B cell (primary cell): ENCODE results near the gene PCDHGB4. TPM values are rescaled to one million over a fixed set of nuclear protein-coding genes. Genes with fewer than 3 reads are reported as not detected.
"Not testable (repeated sequence)": the region's sequence is repeated elsewhere in the genome, so short reads cannot be mapped to it uniquely, and the experiment has no call there.

Source experiments
- ATAC-seq: fragments of 200-7000 bp; cut with Tn5 transposase; one replicate; pipeline ENCODE4 v1.10.0; 2021; ENCODE audit warnings: low read depth, mild to moderate bottlenecking, moderate number of reproducible peaks, moderate library complexity
- CTCF ChIA-PET: fragments of 350-600 bp; sonication (Branson Sonifier 250); formaldehyde crosslinking; loops from one replicate; lab custom pipeline; 2021; ENCODE audit warnings: antibody characterized with exemption, inconsistent platforms; lab: Charles Lee
- POLR2A ChIA-PET: fragments of 350-600 bp; sonication (Branson Sonifier 250); formaldehyde crosslinking; loops from one replicate; lab custom pipeline; 2021; ENCODE audit warnings: antibody characterized with exemption; lab: Charles Lee
- DNase-seq: peaks from one replicate; pipeline ENCODE4 v3.0.0; 2013
- H2AFZ ChIP-seq: 2 replicates; pipeline ENCODE4 v1.6.1; 2012; ENCODE audit warnings: mild to moderate bottlenecking, low read depth, low read length; ENCODE audit not compliant: insufficient read depth, poor library complexity, severe bottlenecking
- H3K27ac ChIP-seq, 2 donors: 1 replicate in 1 of 2; 2 replicates in 1 of 2; pipeline ENCODE4 v1.5.1; 2012 to 2013; ENCODE audit warnings: low read length in 2 of 2, mild to moderate bottlenecking in 2 of 2, moderate library complexity in 1 of 2
- H3K27me3 ChIP-seq, 4 experiments: fragments of 200-600 bp in 1 of 4; sonication (generic) in 1 of 4; replicated peaks in 1 of 4; 1 replicate in 2 of 4; 2 replicates in 2 of 4; pipeline versions ENCODE4 v1.6.1 to v1.7.0; 2013 to 2016; ENCODE audit warnings: low read length in 3 of 4, mild to moderate bottlenecking in 2 of 4, mixed read lengths in 1 of 4, moderate library complexity in 1 of 4; ENCODE audit not compliant: insufficient read depth in 4 of 4, control insufficient read depth in 3 of 4; ENCODE audit errors: control extremely low read depth in 1 of 4
- H3K36me3 ChIP-seq, 2 experiments: replicated peaks in 1 of 2; 1 replicate in 1 of 2; 2 replicates in 1 of 2; pipeline versions ENCODE4 v1.6.1 to v1.7.1; 2013; ENCODE audit warnings: low read length in 1 of 2; ENCODE audit not compliant: insufficient read depth in 2 of 2, control insufficient read depth in 1 of 2; ENCODE audit errors: control extremely low read depth in 1 of 2, extremely low read depth in 1 of 2
- H3K4me1 ChIP-seq, 2 donors: fragments of 200-600 bp in 1 of 2; sonication (generic) in 1 of 2; 1 replicate in 1 of 2; 2 replicates in 1 of 2; pipeline versions ENCODE4 v1.5.1 to v1.6.1; 2013 to 2017; ENCODE audit warnings: low read length in 2 of 2; ENCODE audit not compliant: control insufficient read depth in 2 of 2, insufficient read depth in 2 of 2
- H3K4me2 ChIP-seq: replicated peaks from 2 replicates; pipeline ENCODE3; 2012; ENCODE audit warnings: mild to moderate bottlenecking, low read depth, low read length; ENCODE audit not compliant: poor library complexity, severe bottlenecking
- H3K4me3 ChIP-seq, 5 experiments: fragments of 200-600 bp in 1 of 5; sonication (generic) in 1 of 5; 1 replicate in 3 of 5; 2 replicates in 2 of 5; pipeline versions ENCODE4 v1.5.1 to v1.7.0; 2011 to 2016; ENCODE audit warnings: low read length in 4 of 5, mild to moderate bottlenecking in 4 of 5, low read depth in 2 of 5, control low read depth in 1 of 5, moderate library complexity in 1 of 5; ENCODE audit not compliant: insufficient read depth in 1 of 5; ENCODE audit errors: control extremely low read depth in 1 of 5, extremely low read depth in 1 of 5
- H3K79me2 ChIP-seq: fragments of 200-600 bp; sonication (generic); one replicate; pipeline ENCODE4 v1.6.0; 2016; ENCODE audit warnings: low read length; ENCODE audit not compliant: control insufficient read depth, insufficient read depth
- H3K9ac ChIP-seq: fragments of 200-600 bp; sonication (generic); 2 replicates; pipeline ENCODE4 v1.6.1; 2017; ENCODE audit warnings: mild to moderate bottlenecking, low read length, moderate library complexity
- H3K9me3 ChIP-seq, 3 donors: one replicate each; pipeline versions ENCODE4 v1.6.1 to v1.7.1; 2013; ENCODE audit warnings: low read length in 2 of 3; ENCODE audit not compliant: control insufficient read depth in 2 of 3, insufficient read depth in 1 of 3; ENCODE audit errors: control extremely low read depth in 1 of 3
- H4K20me1 ChIP-seq: 2 replicates; pipeline ENCODE4 v1.6.0; 2012; ENCODE audit warnings: mild to moderate bottlenecking, low read length; ENCODE audit not compliant: insufficient read depth, control insufficient read depth, poor library complexity, severe bottlenecking
- H3K27ac Mint-ChIP-seq: one replicate; pipeline ENCODE4 v1.8.0; 2021; ENCODE audit warnings: mixed read lengths
- H3K27me3 Mint-ChIP-seq: one replicate; pipeline ENCODE4 v1.8.0; 2021; ENCODE audit warnings: mixed read lengths
- H3K4me1 Mint-ChIP-seq: one replicate; pipeline ENCODE4 v1.8.0; 2021; ENCODE audit warnings: mixed read lengths
- H3K4me3 Mint-ChIP-seq: one replicate; pipeline ENCODE4 v1.8.0; 2021; ENCODE audit warnings: mixed read lengths
- H3K9me3 Mint-ChIP-seq: one replicate; pipeline ENCODE4 v1.8.0; 2022; ENCODE audit warnings: mixed read lengths; ENCODE audit not compliant: insufficient read depth
- EZH2 ChIP-seq: IDR thresholded peaks from 2 replicates; pipeline ENCODE4 v1.6.1; 2012; ENCODE audit warnings: borderline replicate concordance, low read depth, mild to moderate bottlenecking, moderate library complexity, low read length; ENCODE audit not compliant: insufficient read depth, poor library complexity, severe bottlenecking
- WGBS: methylation state at CpG from one replicate; pipeline ENCODE4 v1.1.5; 2013; ENCODE audit warnings: missing lambda C conversion rate; ENCODE audit not compliant: insufficient coverage; 5-methylcytosine and 5-hydroxymethylcytosine counted together
- intact Hi-C: fragments of 100-400 bp; cut with micrococcal nuclease; formaldehyde crosslinking; loops from one replicate; pipeline ENCODE4 v1.10.0; 2022
- polyA plus RNA-seq: library from polyadenylated mRNA; depleted of rRNA; stranded (reverse); fragments of >200 nt; gene quantifications from 2 replicates; pipeline ENCODE4 v1.2.3, GENCODE V29; 2012
- total RNA-seq, 2 donors: library from RNA; stranded (reverse); fragments of 120-200 nt in 1 of 2; gene quantifications; 1 replicate in 1 of 2; 2 replicates in 1 of 2; pipeline versions ENCODE4 v1.2.3 to v1.2.4, GENCODE V29; 2013 to 2022
- TF ChIP-seq, protein P1 (sequence below): fragments of 200-600 bp; IDR thresholded peaks from one replicate; pipeline ENCODE4 v1.8.0; 2022; ENCODE audit warnings: antibody characterized with exemption, mild to moderate bottlenecking

Gene PCDHGB4
- total and polyA plus RNA-seq, 2 donors (not counting 1 experiment from before 2014, with no cell fraction given): 0.39 to 1.6 TPM

GRCh38 chr5:141375444-141376155, 11.9 kb upstream of the PCDHGB4 start:
- Mint-ChIP-seq H3K27me3 (peaks cover 44% of the 10 kb centered on the region), H3K9me3 (peaks cover 12% of the 10 kb centered on the region)
- H3K4me1 Mint-ChIP-seq, intact Hi-C loops, DNase-seq, H2AFZ ChIP-seq, H3K4me1 ChIP-seq, H3K27ac Mint-ChIP-seq, H3K79me2 ChIP-seq, H3K27ac ChIP-seq, H3K4me3 ChIP-seq, H4K20me1 ChIP-seq, ATAC-seq, H3K4me3 Mint-ChIP-seq, H3K36me3 ChIP-seq, POLR2A ChIA-PET, H3K9ac ChIP-seq, H3K4me2 ChIP-seq: not testable (repeated sequence)
- H3K27me3 ChIP-seq: peaks cover 0 to 55% (median 30%) of the 10 kb centered on the region in 4 experiments
- 56% methylated on average over 33 of the region's 48 CpGs for WGBS
- H3K9me3 ChIP-seq: peaks cover 0 to 58% (median 46%) of the 10 kb centered on the region in 3 donors
- CTCF ChIA-PET: interaction anchor here (1.4 to 2.0 kb wide), 2 partner anchors 32 to 188 kb away, joined by 4 to 5 read pairs; partner anchors contain the start of gene PCDHGB6

- no peak within 1 kb of the TSS for H2AFZ ChIP-seq
- H3K27me3 ChIP-seq: peaks cover 0 to 43% (median 28%) of the 10 kb centered on the region in 4 experiments
Measured at GRCh38 chr5:141382469-141383294, 4.8 kb upstream of the PCDHGB4 start, which contains the start of gene PCDHGA7. Gene PCDHGA7, plus strand, starts transcription at chr5:141382742. Its CDS starts 158 bp downstream, at chr5:141382900.

More at GRCh38 chr5:141382469-141383294, 4.8 kb upstream of the PCDHGB4 start, which contains the start of gene PCDHGA7:
- peaks cover 3% of the 10 kb centered on the region for H3K4me1 Mint-ChIP-seq
- peaks cover 58% of the 10 kb centered on the region for H3K27me3 Mint-ChIP-seq
- peak within 1 kb of the TSS in 3 of 5 experiments; percentile 1 to 36 (median 24) for H3K4me3 ChIP-seq
- no peak within 1 kb of the TSS for H3K27ac ChIP-seq
- TF ChIP-seq EZH2: no peak
- TF ChIP-seq, protein P1, sequence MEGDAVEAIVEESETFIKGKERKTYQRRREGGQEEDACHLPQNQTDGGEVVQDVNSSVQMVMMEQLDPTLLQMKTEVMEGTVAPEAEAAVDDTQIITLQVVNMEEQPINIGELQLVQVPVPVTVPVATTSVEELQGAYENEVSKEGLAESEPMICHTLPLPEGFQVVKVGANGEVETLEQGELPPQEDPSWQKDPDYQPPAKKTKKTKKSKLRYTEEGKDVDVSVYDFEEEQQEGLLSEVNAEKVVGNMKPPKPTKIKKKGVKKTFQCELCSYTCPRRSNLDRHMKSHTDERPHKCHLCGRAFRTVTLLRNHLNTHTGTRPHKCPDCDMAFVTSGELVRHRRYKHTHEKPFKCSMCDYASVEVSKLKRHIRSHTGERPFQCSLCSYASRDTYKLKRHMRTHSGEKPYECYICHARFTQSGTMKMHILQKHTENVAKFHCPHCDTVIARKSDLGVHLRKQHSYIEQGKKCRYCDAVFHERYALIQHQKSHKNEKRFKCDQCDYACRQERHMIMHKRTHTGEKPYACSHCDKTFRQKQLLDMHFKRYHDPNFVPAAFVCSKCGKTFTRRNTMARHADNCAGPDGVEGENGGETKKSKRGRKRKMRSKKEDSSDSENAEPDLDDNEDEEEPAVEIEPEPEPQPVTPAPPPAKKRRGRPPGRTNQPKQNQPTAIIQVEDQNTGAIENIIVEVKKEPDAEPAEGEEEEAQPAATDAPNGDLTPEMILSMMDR: no peak
- H3K79me2 ChIP-seq: no peaks in the 10 kb centered on the region
- intact Hi-C loops: no loop called here
- H3K4me2 ChIP-seq: peak within 1 kb of the TSS; percentile 25
- H3K9ac ChIP-seq: no peak within 1 kb of the TSS
- WGBS: 22% methylated on average over 29 of the region's 37 CpGs
- ATAC-seq: no peak
- H3K4me1 ChIP-seq: no peaks in the 10 kb centered on the region
- peak within 1 kb of the TSS; percentile 81 for H3K4me3 Mint-ChIP-seq
- H3K27ac Mint-ChIP-seq: no peak within 1 kb of the TSS
- no peaks in the 10 kb centered on the region for H4K20me1 ChIP-seq
- no peak for DNase-seq
- H3K9me3 Mint-ChIP-seq: peaks cover 7% of the 10 kb centered on the region
- ChIA-PET POLR2A (no interaction called here), CTCF (no interaction called here)
- H3K9me3 ChIP-seq: peaks cover 5 to 37% (median 25%) of the 10 kb centered on the region in 3 donors
- no peaks in the 10 kb centered on the region for H3K36me3 ChIP-seq
